ENCODE data around the gene MNX1. TPM values are rescaled to one million over a fixed set of nuclear protein-coding genes. Genes with fewer than 3 reads are reported as not detected.

The MNX1 gene
- total and polyA plus RNA-seq, 9 donors, result not detected

DNA sequence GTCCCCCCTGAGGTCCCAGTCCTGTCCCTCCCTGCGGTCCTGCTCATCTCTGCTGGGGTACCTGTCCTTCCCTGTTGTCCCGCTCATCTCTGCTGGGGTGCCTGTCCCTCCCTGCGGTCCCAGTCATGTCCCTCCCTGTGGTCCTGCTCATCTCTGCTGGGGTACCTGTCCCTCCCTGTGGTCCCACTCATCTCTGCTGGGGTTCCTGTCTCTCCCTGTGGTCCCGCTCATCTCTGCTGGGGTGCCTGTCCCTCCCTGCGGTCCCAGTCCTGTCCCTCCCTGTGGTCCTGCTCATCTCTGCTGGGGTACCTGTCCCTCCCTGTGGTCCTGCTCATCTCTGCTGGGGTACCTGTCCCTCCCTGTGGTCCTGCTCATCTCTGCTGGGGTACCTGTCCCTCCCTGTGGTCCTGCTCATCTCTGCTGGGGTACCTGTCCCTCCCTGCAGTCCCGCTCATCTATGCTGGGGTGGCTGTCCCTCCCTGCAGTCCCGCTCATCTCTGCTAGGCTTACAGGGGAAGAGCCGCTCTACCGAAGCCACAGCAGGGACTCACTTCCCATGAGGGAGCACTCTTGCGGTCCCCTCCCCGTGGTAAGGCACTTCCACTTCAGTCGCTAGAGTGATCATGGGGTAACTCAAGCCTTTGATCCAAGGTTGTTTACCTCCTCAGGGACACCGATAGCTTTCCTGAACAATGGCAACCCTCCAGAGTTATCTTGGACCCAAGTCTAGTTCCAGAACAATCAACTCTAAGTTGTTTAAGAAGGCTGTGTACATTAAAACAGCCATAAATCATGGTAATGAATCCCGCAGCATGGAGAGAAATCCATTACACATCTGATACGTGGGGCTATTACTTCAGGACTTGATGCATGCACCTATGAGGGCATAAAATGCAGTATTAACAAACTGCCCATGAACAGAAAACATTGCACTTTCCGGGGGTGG, 46.8 kb upstream of the MNX1 start:
- H3K36me3 ChIP-seq, result no peaks in the 10 kb centered on the region
- no peak for TF ChIP-seq POLR2A (IDR thresholded peaks at IDR 0.05)
- no peak for TF ChIP-seq EP300 (IDR thresholded peaks at IDR 0.05)
- TF ChIP-seq, protein P1, sequence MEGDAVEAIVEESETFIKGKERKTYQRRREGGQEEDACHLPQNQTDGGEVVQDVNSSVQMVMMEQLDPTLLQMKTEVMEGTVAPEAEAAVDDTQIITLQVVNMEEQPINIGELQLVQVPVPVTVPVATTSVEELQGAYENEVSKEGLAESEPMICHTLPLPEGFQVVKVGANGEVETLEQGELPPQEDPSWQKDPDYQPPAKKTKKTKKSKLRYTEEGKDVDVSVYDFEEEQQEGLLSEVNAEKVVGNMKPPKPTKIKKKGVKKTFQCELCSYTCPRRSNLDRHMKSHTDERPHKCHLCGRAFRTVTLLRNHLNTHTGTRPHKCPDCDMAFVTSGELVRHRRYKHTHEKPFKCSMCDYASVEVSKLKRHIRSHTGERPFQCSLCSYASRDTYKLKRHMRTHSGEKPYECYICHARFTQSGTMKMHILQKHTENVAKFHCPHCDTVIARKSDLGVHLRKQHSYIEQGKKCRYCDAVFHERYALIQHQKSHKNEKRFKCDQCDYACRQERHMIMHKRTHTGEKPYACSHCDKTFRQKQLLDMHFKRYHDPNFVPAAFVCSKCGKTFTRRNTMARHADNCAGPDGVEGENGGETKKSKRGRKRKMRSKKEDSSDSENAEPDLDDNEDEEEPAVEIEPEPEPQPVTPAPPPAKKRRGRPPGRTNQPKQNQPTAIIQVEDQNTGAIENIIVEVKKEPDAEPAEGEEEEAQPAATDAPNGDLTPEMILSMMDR (IDR thresholded peaks at IDR 0.05), result no peak
- no peak overlapping the region for H3K27ac ChIP-seq
- no peak overlapping the region for H3K4me3 ChIP-seq
- DNase-seq, result no peak
- 61 to 66% (median 66%) methylated on average over 16 of the region's 16 CpGs for WGBS, 3 donors
- intact Hi-C loops (cut with DNase I), result no loop called here
- no peaks in the 10 kb centered on the region for H3K27me3 ChIP-seq
- no peaks in the 10 kb centered on the region for H3K4me1 ChIP-seq (ENCODE audit: insufficient read depth)
- no peaks in the 10 kb centered on the region for H3K9me3 ChIP-seq

DNA sequence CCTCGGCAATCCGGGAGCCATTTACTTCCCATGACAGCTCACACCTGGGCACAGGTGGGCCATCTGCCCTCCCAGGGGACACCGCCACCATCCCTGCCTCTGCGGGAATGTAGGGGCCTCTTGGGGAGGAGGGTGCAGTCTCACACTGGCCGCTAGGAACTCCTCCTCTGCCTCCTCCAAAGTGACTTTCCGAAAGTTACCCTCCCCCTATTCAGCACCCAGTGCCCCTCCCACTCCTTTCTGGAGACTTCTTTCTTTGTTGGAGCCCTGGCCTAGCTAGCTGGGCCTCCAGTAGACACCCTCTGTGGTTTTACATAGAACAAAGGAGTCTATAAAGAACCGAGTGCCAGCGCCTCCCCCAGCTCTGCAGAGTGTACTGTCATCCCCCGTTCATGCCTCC, 45.8 kb upstream of the MNX1 start:
- Histone ChIP-seq H3K27ac (no peak overlapping the region), H3K36me3 (no peaks in the 10 kb centered on the region), H3K4me3 (no peak overlapping the region), H3K9me3 (no peaks in the 10 kb centered on the region), H3K27me3 (no peaks in the 10 kb centered on the region), H3K4me1 (ENCODE audit: insufficient read depth) (no peaks in the 10 kb centered on the region)
- intact Hi-C loops (cut with DNase I), result no loop called here
- 67 to 78% (median 70%) methylated on average over 9 of the region's 9 CpGs for WGBS, 3 donors
- no peak for DNase-seq
- TF ChIP-seq, protein P1 (IDR thresholded peaks at IDR 0.05), result no peak
- no peak for TF ChIP-seq EP300 (IDR thresholded peaks at IDR 0.05)
- no peak for TF ChIP-seq POLR2A (IDR thresholded peaks at IDR 0.05)

DNA sequence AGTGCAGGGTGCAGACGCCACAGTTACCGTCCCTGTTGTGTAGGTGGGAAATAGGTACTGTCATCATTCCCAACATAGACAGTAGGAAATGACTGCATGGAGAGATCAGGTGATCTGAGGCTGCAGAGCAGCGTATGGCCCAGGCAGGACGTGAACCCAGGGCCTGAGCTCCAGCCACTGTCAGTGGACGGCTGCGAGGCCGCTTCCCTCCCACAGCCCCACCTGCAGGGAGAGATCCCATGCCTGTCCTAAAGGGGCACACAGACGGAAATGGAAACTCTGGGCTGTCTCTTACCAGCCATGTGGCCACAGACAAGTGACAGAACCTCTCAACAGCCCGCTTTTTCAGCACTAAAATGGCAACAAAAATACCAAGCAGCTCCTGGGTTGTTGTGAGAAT, 44.5 kb upstream of the MNX1 start:
- Histone ChIP-seq H3K4me1 (ENCODE audit: insufficient read depth) (no peaks in the 10 kb centered on the region), H3K36me3 (no peaks in the 10 kb centered on the region), H3K27ac (no peak overlapping the region), H3K27me3 (no peaks in the 10 kb centered on the region), H3K4me3 (no peak overlapping the region), H3K9me3 (no peaks in the 10 kb centered on the region)
- TF ChIP-seq EP300 (IDR thresholded peaks at IDR 0.05), result no peak
- TF ChIP-seq, protein P1 (IDR thresholded peaks at IDR 0.05), result no peak
- DNase-seq, result no peak
- 68 to 78% (median 71%) methylated on average over 9 of the region's 9 CpGs for WGBS, 3 donors
- intact Hi-C loops (cut with DNase I), result no loop called here

DNA sequence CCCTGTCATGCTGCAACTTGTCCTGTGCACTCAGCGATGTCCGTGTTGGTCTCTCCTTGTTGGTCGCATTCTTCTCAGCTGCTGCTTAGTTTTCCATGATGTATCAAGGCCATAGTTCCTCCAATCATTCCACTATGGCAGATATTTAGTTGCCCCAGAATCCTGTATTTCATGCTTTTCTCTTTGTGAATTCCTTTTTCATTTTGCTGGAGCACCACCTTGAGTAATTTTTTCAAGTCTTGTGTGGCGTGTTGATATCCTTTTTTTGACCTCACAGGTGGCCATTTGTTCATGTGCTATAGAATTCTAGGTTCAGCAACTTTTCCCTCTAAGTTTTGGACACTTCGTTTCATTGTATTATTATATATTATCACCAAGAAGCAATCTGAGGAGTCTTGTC, 42.7 kb upstream of the MNX1 start:
- H3K27ac ChIP-seq, result no peak overlapping the region
- intact Hi-C loops (cut with DNase I), result no loop called here
- no peak for TF ChIP-seq POLR2A (IDR thresholded peaks at IDR 0.05)
- TF ChIP-seq, protein P1 (IDR thresholded peaks at IDR 0.05), result no peak
- TF ChIP-seq EP300 (IDR thresholded peaks at IDR 0.05), result no peak
- no peaks in the 10 kb centered on the region for H3K27me3 ChIP-seq
- H3K4me3 ChIP-seq, result no peak overlapping the region
- DNase-seq, result no peak
- H3K4me1 ChIP-seq (ENCODE audit: insufficient read depth), result no peaks in the 10 kb centered on the region
- no peaks in the 10 kb centered on the region for H3K36me3 ChIP-seq
- 83 to 92% (median 86%) methylated on average over 5 of the region's 5 CpGs for WGBS, 3 donors
- no peaks in the 10 kb centered on the region for H3K9me3 ChIP-seq
